ENCODE measurements around the gene SERPINE1.

SERPINE1 gene

GRCh38 chr7:101156866-101157589, 30.1 kb downstream of the SERPINE1 start:
- no peak for DNase-seq

- no peak for DNase-seq
Measured at GRCh38 chr7:101159696-101160674, 33.1 kb downstream of the SERPINE1 start.

- no peak for DNase-seq
Measured at GRCh38 chr7:101160910-101161309, 34.0 kb downstream of the SERPINE1 start.

- no peak for DNase-seq
Measured at GRCh38 chr7:101161692-101162471, 35.0 kb downstream of the SERPINE1 start.

GRCh38 chr7:101162551-101163278, 35.8 kb downstream of the SERPINE1 start:
- peak; percentile 59 for DNase-seq

GRCh38 chr7:101163279-101164070, 36.6 kb downstream of the SERPINE1 start:
- no peak for DNase-seq

GRCh38 chr7:101164071-101164840, 37.4 kb downstream of the SERPINE1 start:
- DNase-seq: peak; percentile 71

- DNase-seq: peak; percentile 92
Measured at GRCh38 chr7:101165075-101165957, 38.4 kb downstream of the SERPINE1 start, which contains the start of gene VGF. Gene VGF, minus strand, starts transcription at chr7:101165569. Its CDS starts 726 bp downstream, at chr7:101164843.

GRCh38 chr7:101165958-101166647, 39.2 kb downstream of the SERPINE1 start:
- DNase-seq: no peak

- no peak for DNase-seq
Measured at GRCh38 chr7:101166648-101166908, 39.7 kb downstream of the SERPINE1 start.

- DNase-seq: no peak
Measured at GRCh38 chr7:101166909-101167644, 40.2 kb downstream of the SERPINE1 start.

GRCh38 chr7:101167645-101168411, 40.9 kb downstream of the SERPINE1 start:
- no peak for DNase-seq

- DNase-seq: no peak
Measured at GRCh38 chr7:101168412-101169049, 41.6 kb downstream of the SERPINE1 start.

GRCh38 chr7:101169110-101169837, 42.4 kb downstream of the SERPINE1 start:
- no peak for DNase-seq

- DNase-seq: peak; percentile 80
Measured at GRCh38 chr7:101169838-101170551, 43.1 kb downstream of the SERPINE1 start.
